ENCODE results near the gene C12orf75. TPM values are rescaled to one million over a fixed set of nuclear protein-coding genes. Genes with fewer than 3 reads are reported as not detected.

C12orf75 gene
- total and polyA plus RNA-seq, 10 of the 15 experiments (the other 5 are each of a cell fraction or from before 2014, with no cell fraction given), result 40.7 to 411 (median 159) TPM

- no peak for TF ChIP-seq ZBTB11 (CRISPR knock-in tag; IDR thresholded peaks at IDR 0.05)
- no peak for TF ChIP-seq NR2C1 (IDR thresholded peaks at IDR 0.05)
- TF ChIP-seq EZH2 (IDR thresholded peaks at IDR 0.05; ENCODE audit: borderline replicate concordance, control insufficient read depth, low read depth, low read length), result no peak
- TF ChIP-seq CEBPB (IDR thresholded peaks at IDR 0.05; ENCODE audit: borderline replicate concordance in 1 of 2, low read depth in 2 of 2, low read length in 2 of 2), result no peak
- no peak for TF ChIP-seq RAD51 (IDR thresholded peaks at IDR 0.05)
- no peak for TF ChIP-seq YBX1 (IDR thresholded peaks at IDR 0.05)
- no peak for TF ChIP-seq BCLAF1 (IDR thresholded peaks at IDR 0.05)
- no peak for TF ChIP-seq EED (IDR thresholded peaks at IDR 0.05; ENCODE audit: low read depth)
Measured at GRCh38 chr12:105377077-105377476, 46.6 kb downstream of the C12orf75 start (continued).
